SK-N-MC (cell line): ENCODE measurements around the gene MDM4.

ENCODE experiments used
- DNase-seq: peaks from one replicate; pipeline ENCODE4 v3.0.0-alpha.2; 2011; ENCODE audit warnings: low read depth, low spot score
- H3K27ac ChIP-seq: fragments of 200-600 bp; sonication (generic); 2 replicates; pipeline ENCODE4 v1.5.1; 2016; ENCODE audit warnings: mixed run types
- H3K36me3 ChIP-seq: fragments of 200-600 bp; sonication (generic); 2 replicates; pipeline ENCODE4 v1.6.1; 2017; ENCODE audit warnings: antibody characterized with exemption, low read length, mixed read lengths; ENCODE audit not compliant: insufficient read depth
- H3K4me3 ChIP-seq: fragments of 200-600 bp; sonication (generic); 2 replicates; pipeline ENCODE4 v1.5.1; 2016
- H3K9ac ChIP-seq: fragments of 200-600 bp; sonication (generic); 2 replicates; pipeline ENCODE4 v1.8.0; 2017; ENCODE audit warnings: mixed run types, mixed read lengths; ENCODE audit not compliant: insufficient read length
- H3K9me3 ChIP-seq: fragments of 200-600 bp; sonication (generic); 2 replicates; pipeline ENCODE4 v1.6.1; 2017; ENCODE audit warnings: low read depth, mild to moderate bottlenecking, antibody characterized with exemption, low read length, moderate library complexity, mixed read lengths
- EZH2 ChIP-seq: fragments of 200-600 bp; sonication (generic); IDR thresholded peaks from one replicate; pipeline ENCODE4 v1.6.1; 2017; ENCODE audit warnings: antibody characterized with exemption
- FOXP2 ChIP-seq: optimal IDR thresholded peaks from 2 replicates; pipeline ENCODE3; 2011; ENCODE audit warnings: mild to moderate bottlenecking, moderate library complexity; ENCODE audit not compliant: insufficient read depth; ENCODE audit errors: extremely low read length, control extremely low read depth
- POLR2AphosphoS5 ChIP-seq: IDR thresholded peaks from 2 replicates; pipeline ENCODE4 v1.6.1; 2012; ENCODE audit warnings: mild to moderate bottlenecking, low read depth, low read length, borderline replicate concordance

The MDM4 gene, protein sequence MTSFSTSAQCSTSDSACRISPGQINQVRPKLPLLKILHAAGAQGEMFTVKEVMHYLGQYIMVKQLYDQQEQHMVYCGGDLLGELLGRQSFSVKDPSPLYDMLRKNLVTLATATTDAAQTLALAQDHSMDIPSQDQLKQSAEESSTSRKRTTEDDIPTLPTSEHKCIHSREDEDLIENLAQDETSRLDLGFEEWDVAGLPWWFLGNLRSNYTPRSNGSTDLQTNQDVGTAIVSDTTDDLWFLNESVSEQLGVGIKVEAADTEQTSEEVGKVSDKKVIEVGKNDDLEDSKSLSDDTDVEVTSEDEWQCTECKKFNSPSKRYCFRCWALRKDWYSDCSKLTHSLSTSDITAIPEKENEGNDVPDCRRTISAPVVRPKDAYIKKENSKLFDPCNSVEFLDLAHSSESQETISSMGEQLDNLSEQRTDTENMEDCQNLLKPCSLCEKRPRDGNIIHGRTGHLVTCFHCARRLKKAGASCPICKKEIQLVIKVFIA

DNA sequence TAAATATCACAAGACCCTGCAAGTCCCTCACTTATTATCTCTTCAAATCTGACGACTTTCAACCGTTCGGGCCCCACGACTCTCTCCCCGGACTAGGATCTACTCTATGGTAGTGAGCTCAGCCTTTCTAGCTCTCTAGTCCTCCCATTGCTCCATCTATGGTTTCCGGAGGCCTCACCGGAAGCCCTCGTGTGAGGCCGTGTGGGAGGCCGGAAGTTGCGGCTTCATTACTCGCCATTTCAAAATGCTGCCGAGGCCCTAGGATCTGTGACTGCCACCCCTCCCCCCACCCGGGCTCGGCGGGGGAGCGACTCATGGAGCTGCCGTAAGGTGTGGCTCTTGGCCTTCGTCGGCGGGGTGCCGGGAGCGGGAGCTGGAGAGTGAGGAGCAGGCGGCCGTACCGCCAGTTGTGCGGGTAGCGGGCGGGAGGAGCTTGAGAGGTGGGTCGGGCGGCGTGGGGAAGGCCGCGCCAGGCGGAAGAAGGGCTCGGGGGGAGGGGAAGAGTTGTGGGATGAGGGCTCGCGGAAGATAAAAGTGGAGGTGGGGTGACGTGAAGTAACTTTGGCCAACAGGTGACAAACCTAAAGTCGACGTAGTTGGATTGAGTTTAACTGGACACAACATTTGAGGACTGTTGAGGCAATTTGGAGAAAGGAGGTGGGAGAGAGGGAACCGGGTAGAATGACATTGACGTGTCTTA, at the start of gene MDM4:
MDM4 (plus strand) TSS at position 227 of the 700 bp plus-strand sequence. CDS start 9,113 bp downstream, outside the sequence.
- H3K27ac ChIP-seq: peak within 1 kb of the TSS; percentile 96
- H3K9me3 ChIP-seq: no peaks in the 10 kb centered on the region
- no peak for TF ChIP-seq FOXP2
- TF ChIP-seq POLR2AphosphoS5: peak; percentile 88
- H3K9ac ChIP-seq: peak within 1 kb of the TSS; percentile 99
- H3K36me3 ChIP-seq: peaks cover 38% of the 10 kb centered on the region
- peak; percentile 91 for DNase-seq
- H3K4me3 ChIP-seq: peak within 1 kb of the TSS; percentile 99

- no peak overlapping the region for H3K4me3 ChIP-seq
- H3K9ac ChIP-seq: no peak overlapping the region
- DNase-seq: no peak
- H3K27ac ChIP-seq: no peak overlapping the region
- no peaks in the 10 kb centered on the region for H3K36me3 ChIP-seq
- H3K9me3 ChIP-seq: no peaks in the 10 kb centered on the region
- no peak for TF ChIP-seq POLR2AphosphoS5
- TF ChIP-seq EZH2: no peak
- TF ChIP-seq FOXP2: no peak
Measured at GRCh38 chr1:204466416-204467405, 49.5 kb upstream of the MDM4 start.

- H3K9ac ChIP-seq: no peak overlapping the region
- H3K36me3 ChIP-seq: no peaks in the 10 kb centered on the region
- no peak for TF ChIP-seq POLR2AphosphoS5
- no peak overlapping the region for H3K27ac ChIP-seq
- H3K9me3 ChIP-seq: no peaks in the 10 kb centered on the region
- no peak overlapping the region for H3K4me3 ChIP-seq
- no peak for DNase-seq
Measured at GRCh38 chr1:204468206-204468605, 48.0 kb upstream of the MDM4 start.

DNA sequence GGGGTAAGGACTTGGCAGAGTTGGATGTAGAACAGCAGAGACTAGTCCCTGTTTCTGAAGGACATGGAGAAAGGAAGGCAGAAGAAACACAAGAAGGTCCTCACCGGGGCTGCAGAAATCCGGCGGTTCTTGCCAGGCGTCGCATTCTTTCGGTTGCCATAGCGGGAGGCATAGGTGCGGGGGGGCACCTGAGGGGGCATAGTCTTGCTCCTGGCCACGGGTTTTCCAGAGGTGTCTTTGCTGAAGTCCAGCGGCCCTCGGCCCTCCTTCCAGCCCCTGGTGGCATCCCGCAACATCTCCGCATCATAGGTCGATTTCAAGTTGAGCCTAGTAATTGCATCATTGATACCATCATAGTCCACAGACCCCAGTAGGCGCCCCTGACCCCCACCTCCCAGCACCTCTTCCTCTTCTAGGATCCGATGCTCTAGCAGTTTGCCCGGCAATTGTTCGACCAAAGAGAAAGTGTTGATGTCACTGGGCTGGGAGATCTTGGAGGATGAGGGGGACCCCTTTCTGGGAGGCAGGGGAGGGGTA, 47.4 kb upstream of the MDM4 start:
- Histone ChIP-seq H3K4me3 (no peak overlapping the region), H3K9me3 (no peaks in the 10 kb centered on the region), H3K36me3 (no peaks in the 10 kb centered on the region), H3K27ac (no peak overlapping the region), H3K9ac (no peak overlapping the region)
- no peak for TF ChIP-seq POLR2AphosphoS5
- TF ChIP-seq EZH2: no peak
- TF ChIP-seq FOXP2: no peak
- no peak for DNase-seq

DNA sequence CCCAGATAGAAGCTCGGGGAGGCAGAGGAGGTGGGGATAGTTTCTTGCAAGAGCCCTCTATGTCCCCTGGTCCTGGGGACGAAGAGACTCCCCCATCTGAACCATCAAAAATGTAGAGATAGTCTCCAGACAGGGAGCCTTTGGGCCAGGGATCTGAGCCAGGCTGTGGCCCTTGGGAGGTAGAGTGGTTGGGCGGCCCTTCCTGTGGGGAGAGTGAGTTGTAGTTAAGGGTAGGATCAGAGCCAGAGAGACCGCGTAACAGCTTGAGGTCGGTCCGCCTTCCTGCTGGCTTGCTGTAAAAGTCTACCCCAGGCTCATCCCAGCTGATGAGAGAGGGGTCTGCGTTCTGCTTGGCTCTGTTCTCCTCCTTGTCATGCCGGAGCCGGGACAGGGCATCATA, 46.9 kb upstream of the MDM4 start:
- no peak for DNase-seq
- TF ChIP-seq FOXP2 (no peak), POLR2AphosphoS5 (no peak), EZH2 (no peak)
- Histone ChIP-seq H3K9me3 (no peaks in the 10 kb centered on the region), H3K27ac (no peak overlapping the region), H3K9ac (no peak overlapping the region), H3K4me3 (no peak overlapping the region), H3K36me3 (no peaks in the 10 kb centered on the region)

- Histone ChIP-seq H3K36me3 (no peaks in the 10 kb centered on the region), H3K4me3 (no peak overlapping the region), H3K27ac (no peak overlapping the region), H3K9ac (no peak overlapping the region), H3K9me3 (no peaks in the 10 kb centered on the region)
- TF ChIP-seq EZH2: no peak
- TF ChIP-seq FOXP2: no peak
- no peak for TF ChIP-seq POLR2AphosphoS5
- DNase-seq: no peak
Measured at GRCh38 chr1:204471687-204472086, 44.5 kb upstream of the MDM4 start.

DNA sequence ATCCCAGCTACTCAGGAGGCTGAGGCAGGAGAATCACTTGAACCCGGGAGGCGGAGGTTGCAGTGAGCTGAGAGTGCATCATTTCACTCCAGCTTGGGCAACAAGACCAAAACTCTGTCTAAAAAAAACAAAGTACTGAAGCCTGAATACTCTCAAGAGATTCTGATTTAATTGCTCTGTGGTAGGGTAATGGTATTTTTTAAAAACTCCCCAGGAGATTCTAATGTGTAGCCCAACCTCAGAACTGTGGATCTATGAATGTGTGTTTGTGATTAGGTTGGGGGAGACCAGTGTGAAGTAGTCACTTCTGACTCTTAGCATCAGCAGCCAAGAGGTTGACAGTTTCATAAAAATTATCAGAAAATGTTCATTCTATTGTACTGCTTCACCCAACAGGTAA, 43.5 kb upstream of the MDM4 start:
- no peaks in the 10 kb centered on the region for H3K36me3 ChIP-seq
- no peak for DNase-seq
- H3K9me3 ChIP-seq: no peaks in the 10 kb centered on the region
- H3K27ac ChIP-seq: 0 out of 2 replicates have a peak overlapping the region, but pooled peaks have one; percentile 81
- no peak for TF ChIP-seq FOXP2
- TF ChIP-seq EZH2: no peak
- no peak for TF ChIP-seq POLR2AphosphoS5
- no peak overlapping the region for H3K4me3 ChIP-seq
- H3K9ac ChIP-seq: no peak overlapping the region
